SJCRH30 (cell line): ENCODE measurements around the gene AIPL1. TPM values are rescaled to one million over a fixed set of nuclear protein-coding genes. Genes with fewer than 3 reads are reported as not detected.

ENCODE experiments used
- DNase-seq, 2 experiments: peaks; one replicate each; pipeline ENCODE4 v3.0.0-alpha.2; 2015 to 2020
- H3K27ac ChIP-seq: fragments of 250-450 bp; sonication (Bioruptor Pico); 2 replicates; pipeline ENCODE4 v1.5.1; 2020; ENCODE audit warnings: mild to moderate bottlenecking, moderate library complexity
- H3K27me3 ChIP-seq: fragments of 250-450 bp; sonication (Bioruptor Pico); 2 replicates; pipeline ENCODE4 v1.5.1; 2020; ENCODE audit warnings: mild to moderate bottlenecking, moderate library complexity
- H3K36me3 ChIP-seq: fragments of 250-450 bp; sonication (Bioruptor Pico); 2 replicates; pipeline ENCODE4 v1.5.1; 2020; ENCODE audit warnings: mild to moderate bottlenecking, moderate library complexity
- H3K4me1 ChIP-seq: fragments of 250-450 bp; sonication (Bioruptor Pico); 2 replicates; pipeline ENCODE4 v1.5.1; 2020; ENCODE audit warnings: mild to moderate bottlenecking, moderate library complexity
- H3K4me3 ChIP-seq: fragments of 250-450 bp; sonication (Bioruptor Pico); 2 replicates; pipeline ENCODE4 v1.5.1; 2020; ENCODE audit warnings: mild to moderate bottlenecking, moderate library complexity
- H3K9me3 ChIP-seq: fragments of 250-450 bp; sonication (Bioruptor Pico); replicated peaks from 2 replicates; pipeline ENCODE4 v1.5.1; 2020; ENCODE audit warnings: mild to moderate bottlenecking, moderate library complexity
- total RNA-seq: library from RNA; depleted of rRNA; stranded (reverse); fragments of >200 nt; shearing (Covaris generic); gene quantifications from 2 replicates; pipeline ENCODE4 v1.2.3, GENCODE V29; 2014

The AIPL1 gene
- total RNA-seq, 1 experiment from 2014 or later = 0.42 TPM

- no peak for DNase-seq
- H3K27me3 ChIP-seq = no peaks in the 10 kb centered on the region
- no peak overlapping the region for H3K27ac ChIP-seq
- H3K4me1 ChIP-seq = no peaks in the 10 kb centered on the region
- no peak overlapping the region for H3K4me3 ChIP-seq
- H3K9me3 ChIP-seq = no peaks in the 10 kb centered on the region
- H3K36me3 ChIP-seq = no peaks in the 10 kb centered on the region
Observed at GRCh38 chr17:6423931-6424330, 11.0 kb downstream of the AIPL1 start.

DNA sequence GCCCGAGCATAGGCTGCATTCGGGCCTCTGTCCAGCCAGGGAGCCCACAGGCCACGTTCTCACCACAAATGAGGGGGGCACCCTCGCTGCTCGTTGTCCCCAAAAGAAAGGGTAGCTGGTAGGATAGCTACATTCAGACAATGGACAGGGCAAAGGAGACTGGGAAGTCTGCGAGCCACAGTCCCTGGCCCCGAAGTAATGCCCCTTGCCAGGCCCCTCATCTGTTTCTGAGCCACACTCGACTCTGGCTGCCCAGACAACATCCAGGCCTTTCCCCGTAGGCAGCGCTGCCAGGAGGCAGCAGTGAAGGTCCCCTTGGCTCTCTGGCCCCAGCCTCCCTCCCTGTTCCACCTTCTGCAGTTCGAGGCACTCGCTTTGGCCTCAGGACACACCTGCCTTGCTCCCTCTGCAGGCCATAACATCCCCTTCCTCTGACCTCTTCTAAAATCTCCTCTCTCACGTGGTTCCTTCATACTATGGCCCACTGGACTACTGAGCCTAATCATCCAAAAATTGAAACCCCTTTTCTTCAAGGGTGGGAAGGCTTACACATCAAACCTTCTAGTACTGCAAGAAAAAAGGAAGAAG lies 12.2 kb downstream of the AIPL1 start:
- no peak for DNase-seq
- Histone ChIP-seq H3K27ac (no peak overlapping the region), H3K36me3 (no peaks in the 10 kb centered on the region), H3K27me3 (no peaks in the 10 kb centered on the region), H3K4me1 (no peaks in the 10 kb centered on the region), H3K4me3 (no peak overlapping the region), H3K9me3 (no peaks in the 10 kb centered on the region)

DNA sequence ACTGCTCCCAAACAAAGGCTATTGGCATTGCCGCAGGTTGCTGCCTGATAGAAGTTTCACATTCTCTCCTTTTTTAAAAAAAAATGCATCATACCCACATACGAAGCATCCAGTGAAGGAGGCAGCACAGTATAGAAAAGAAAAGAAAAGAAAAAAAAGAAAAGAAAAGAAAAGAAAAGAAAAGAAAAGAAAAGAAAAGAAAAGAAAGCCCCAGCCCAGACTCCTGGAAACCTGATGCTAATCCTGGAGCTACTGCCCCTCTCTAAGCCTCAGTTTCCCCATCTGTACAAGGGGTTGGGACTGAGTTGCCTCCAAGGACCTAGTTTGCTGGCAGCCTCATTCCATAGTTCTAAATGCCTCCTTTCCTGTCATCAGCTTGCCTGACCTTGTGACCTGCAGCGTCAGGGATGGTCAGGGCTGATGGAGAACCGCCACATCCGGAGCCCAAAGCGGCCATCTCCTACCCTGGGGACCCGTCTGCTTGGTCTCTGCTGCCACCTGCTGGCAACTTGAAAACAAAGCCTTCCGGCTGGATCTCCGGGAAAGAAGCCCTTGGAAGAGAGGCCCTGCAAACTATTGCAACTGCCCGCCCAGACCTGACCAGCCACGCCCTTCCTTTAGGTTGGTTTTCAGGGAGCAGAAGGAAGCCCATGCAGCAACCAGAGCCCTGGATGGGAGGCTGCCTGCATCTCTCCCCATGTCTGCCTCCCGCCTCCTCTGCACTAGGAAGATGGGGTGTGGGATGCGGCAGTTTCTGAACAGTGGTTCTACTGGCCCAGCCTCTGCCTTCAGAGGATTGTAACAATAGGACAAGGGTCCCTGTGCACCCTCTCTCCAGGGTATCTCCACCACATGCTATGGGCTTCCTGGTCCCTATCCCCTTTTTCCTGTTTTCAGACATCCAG lies 13.0 kb downstream of the AIPL1 start:
- peak; percentile 68 to 84 for DNase-seq

DNA sequence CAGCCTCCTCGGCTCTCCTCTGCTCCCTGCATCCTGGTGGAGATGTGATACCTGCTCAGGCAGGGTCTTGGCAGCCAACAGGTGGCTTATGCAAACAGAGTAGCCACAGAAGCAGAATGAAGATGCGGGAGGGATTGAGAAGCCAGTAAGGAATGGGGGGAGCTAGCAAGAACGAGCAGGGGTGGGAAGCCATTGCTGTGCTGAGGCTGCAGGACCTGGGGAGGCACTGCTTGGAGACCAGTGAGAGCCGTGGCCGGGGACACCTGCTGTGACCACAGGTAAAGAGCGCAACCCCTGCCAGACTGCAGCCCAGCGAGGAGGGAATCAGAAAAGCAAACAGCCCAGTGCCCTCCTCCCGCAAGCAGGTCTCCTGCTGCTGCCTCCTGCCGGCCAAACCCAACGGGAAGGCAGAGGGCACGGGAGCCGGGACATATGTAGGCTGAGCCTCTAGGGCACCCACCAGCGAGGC lies 14.7 kb downstream of the AIPL1 start:
- Histone ChIP-seq H3K9me3 (no peaks in the 10 kb centered on the region), H3K36me3 (no peaks in the 10 kb centered on the region), H3K4me1 (no peaks in the 10 kb centered on the region), H3K27me3 (no peaks in the 10 kb centered on the region), H3K4me3 (no peak overlapping the region), H3K27ac (no peak overlapping the region)
- DNase-seq = peak; percentile 27 to 36

More for the DNA sequence above, 13.0 kb downstream of the AIPL1 start:
- Histone ChIP-seq H3K9me3 (no peaks in the 10 kb centered on the region), H3K4me3 (no peak overlapping the region), H3K27ac (no peak overlapping the region), H3K27me3 (no peaks in the 10 kb centered on the region), H3K36me3 (no peaks in the 10 kb centered on the region), H3K4me1 (no peaks in the 10 kb centered on the region)

GRCh38 chr17:6415616-6416015 lies 19.3 kb downstream of the AIPL1 start:
- H3K27me3 ChIP-seq = no peaks in the 10 kb centered on the region
- H3K9me3 ChIP-seq = no peaks in the 10 kb centered on the region
- no peak overlapping the region for H3K4me3 ChIP-seq
- H3K36me3 ChIP-seq = no peaks in the 10 kb centered on the region
- no peaks in the 10 kb centered on the region for H3K4me1 ChIP-seq
- DNase-seq = no peak
- H3K27ac ChIP-seq = no peak overlapping the region

- peak in 1 of 2 experiments; percentile 65 for DNase-seq
- H3K27me3 ChIP-seq = no peaks in the 10 kb centered on the region
- H3K36me3 ChIP-seq = no peaks in the 10 kb centered on the region
- no peak overlapping the region for H3K4me3 ChIP-seq
- no peaks in the 10 kb centered on the region for H3K9me3 ChIP-seq
- H3K4me1 ChIP-seq = peaks cover 7% of the 10 kb centered on the region
- no peak overlapping the region for H3K27ac ChIP-seq
Observed at GRCh38 chr17:6413065-6413464, 21.9 kb downstream of the AIPL1 start.

GRCh38 chr17:6408735-6409134 lies 26.2 kb downstream of the AIPL1 start:
- Histone ChIP-seq H3K36me3 (no peaks in the 10 kb centered on the region), H3K27ac (no peak overlapping the region), H3K9me3 (no peaks in the 10 kb centered on the region), H3K4me1 (peaks cover 9% of the 10 kb centered on the region), H3K4me3 (no peak overlapping the region), H3K27me3 (no peaks in the 10 kb centered on the region)
- peak in 1 of 2 experiments; percentile 21 for DNase-seq

- Histone ChIP-seq H3K9me3 (no peaks in the 10 kb centered on the region), H3K27me3 (no peaks in the 10 kb centered on the region), H3K36me3 (no peaks in the 10 kb centered on the region), H3K27ac (no peak overlapping the region), H3K4me3 (no peak overlapping the region), H3K4me1 (peaks cover 9% of the 10 kb centered on the region)
- peak; percentile 40 to 76 for DNase-seq
Observed at GRCh38 chr17:6408276-6408675, 26.6 kb downstream of the AIPL1 start.

GRCh38 chr17:6402258-6402657 lies 32.7 kb downstream of the AIPL1 start:
- H3K4me3 ChIP-seq = no peak overlapping the region
- H3K4me1 ChIP-seq = no peaks in the 10 kb centered on the region
- no peaks in the 10 kb centered on the region for H3K9me3 ChIP-seq
- DNase-seq = no peak
- no peaks in the 10 kb centered on the region for H3K27me3 ChIP-seq
- H3K36me3 ChIP-seq = no peaks in the 10 kb centered on the region
- no peak overlapping the region for H3K27ac ChIP-seq

- no peaks in the 10 kb centered on the region for H3K4me1 ChIP-seq
- no peak overlapping the region for H3K4me3 ChIP-seq
- no peaks in the 10 kb centered on the region for H3K9me3 ChIP-seq
- no peaks in the 10 kb centered on the region for H3K36me3 ChIP-seq
- DNase-seq = no peak
- no peaks in the 10 kb centered on the region for H3K27me3 ChIP-seq
- no peak overlapping the region for H3K27ac ChIP-seq
Observed at GRCh38 chr17:6398955-6399354, 36.0 kb downstream of the AIPL1 start.

GRCh38 chr17:6394055-6394606 lies 40.8 kb downstream of the AIPL1 start:
- H3K4me3 ChIP-seq = no peak overlapping the region
- no peaks in the 10 kb centered on the region for H3K4me1 ChIP-seq
- H3K36me3 ChIP-seq = no peaks in the 10 kb centered on the region

DNA sequence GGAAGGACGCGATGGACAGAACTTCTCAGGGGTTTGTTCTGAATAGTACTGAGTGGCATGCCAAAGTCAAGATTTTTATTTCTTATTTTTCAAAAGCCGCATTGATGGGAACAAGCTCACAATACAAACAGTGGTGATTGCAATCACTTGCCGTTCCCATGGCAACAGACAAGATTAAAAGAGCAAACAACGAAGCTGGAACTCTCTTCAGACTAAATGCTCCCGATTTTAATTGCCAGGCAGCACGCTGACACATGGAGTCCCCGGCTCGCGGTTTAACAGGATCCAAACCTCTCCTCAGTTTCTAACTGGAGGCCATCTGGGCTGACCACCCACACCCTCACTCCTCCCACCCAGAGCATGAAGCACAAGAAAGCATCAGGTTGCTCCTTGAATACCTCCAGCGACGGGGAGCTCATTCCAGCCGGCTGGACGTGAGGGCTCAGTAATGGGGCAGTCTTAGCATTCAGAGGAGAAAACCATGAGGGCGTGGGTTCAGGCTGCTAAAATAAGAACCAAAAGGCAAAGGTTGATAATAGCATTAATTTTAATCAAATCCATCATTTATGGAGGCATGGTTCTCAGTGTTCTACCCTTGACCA lies 41.5 kb downstream of the AIPL1 start:
- no peak for DNase-seq
- Histone ChIP-seq H3K27me3 (no peaks in the 10 kb centered on the region), H3K36me3 (no peaks in the 10 kb centered on the region)

More at GRCh38 chr17:6394055-6394606, 40.8 kb downstream of the AIPL1 start:
- DNase-seq = no peak
- Histone ChIP-seq H3K9me3 (no peaks in the 10 kb centered on the region), H3K27ac (no peak overlapping the region), H3K27me3 (no peaks in the 10 kb centered on the region)

GRCh38 chr17:6392609-6393350 lies 42.1 kb downstream of the AIPL1 start:
- no peaks in the 10 kb centered on the region for H3K27me3 ChIP-seq
- DNase-seq = no peak
- H3K36me3 ChIP-seq = no peaks in the 10 kb centered on the region
- no peak overlapping the region for H3K27ac ChIP-seq
- no peaks in the 10 kb centered on the region for H3K4me1 ChIP-seq
- H3K4me3 ChIP-seq = no peak overlapping the region
- no peaks in the 10 kb centered on the region for H3K9me3 ChIP-seq

More for the DNA sequence above, 41.5 kb downstream of the AIPL1 start:
- no peak overlapping the region for H3K4me3 ChIP-seq
- H3K4me1 ChIP-seq = no peaks in the 10 kb centered on the region
- no peak overlapping the region for H3K27ac ChIP-seq
- H3K9me3 ChIP-seq = no peaks in the 10 kb centered on the region

DNA sequence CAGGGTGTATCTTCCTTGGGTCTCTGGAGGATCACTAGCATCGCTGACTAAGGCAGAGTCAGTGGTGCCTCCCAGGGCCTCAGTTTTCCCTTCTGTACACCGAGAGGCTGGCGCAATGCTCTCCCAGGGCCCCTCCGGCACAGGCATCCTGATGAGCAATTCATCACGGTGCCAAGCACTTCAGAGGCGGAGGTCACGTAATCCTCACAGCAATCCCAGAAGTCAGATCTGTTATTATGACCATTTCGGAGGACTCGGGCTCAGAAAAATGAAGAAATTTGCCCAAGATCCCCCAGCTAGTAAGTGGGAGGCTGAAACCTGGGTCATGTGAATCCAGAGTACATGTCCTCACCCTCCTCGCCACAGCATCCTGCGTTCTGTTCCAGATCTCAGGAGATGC lies 46.5 kb downstream of the AIPL1 start:
- H3K27me3 ChIP-seq = no peaks in the 10 kb centered on the region
- no peak overlapping the region for H3K4me3 ChIP-seq
- H3K9me3 ChIP-seq = no peaks in the 10 kb centered on the region
- no peak for DNase-seq
- H3K36me3 ChIP-seq = no peaks in the 10 kb centered on the region
- H3K4me1 ChIP-seq = no peaks in the 10 kb centered on the region
- H3K27ac ChIP-seq = no peak overlapping the region
